ENCODE results near the gene GALNT17.

DNA sequence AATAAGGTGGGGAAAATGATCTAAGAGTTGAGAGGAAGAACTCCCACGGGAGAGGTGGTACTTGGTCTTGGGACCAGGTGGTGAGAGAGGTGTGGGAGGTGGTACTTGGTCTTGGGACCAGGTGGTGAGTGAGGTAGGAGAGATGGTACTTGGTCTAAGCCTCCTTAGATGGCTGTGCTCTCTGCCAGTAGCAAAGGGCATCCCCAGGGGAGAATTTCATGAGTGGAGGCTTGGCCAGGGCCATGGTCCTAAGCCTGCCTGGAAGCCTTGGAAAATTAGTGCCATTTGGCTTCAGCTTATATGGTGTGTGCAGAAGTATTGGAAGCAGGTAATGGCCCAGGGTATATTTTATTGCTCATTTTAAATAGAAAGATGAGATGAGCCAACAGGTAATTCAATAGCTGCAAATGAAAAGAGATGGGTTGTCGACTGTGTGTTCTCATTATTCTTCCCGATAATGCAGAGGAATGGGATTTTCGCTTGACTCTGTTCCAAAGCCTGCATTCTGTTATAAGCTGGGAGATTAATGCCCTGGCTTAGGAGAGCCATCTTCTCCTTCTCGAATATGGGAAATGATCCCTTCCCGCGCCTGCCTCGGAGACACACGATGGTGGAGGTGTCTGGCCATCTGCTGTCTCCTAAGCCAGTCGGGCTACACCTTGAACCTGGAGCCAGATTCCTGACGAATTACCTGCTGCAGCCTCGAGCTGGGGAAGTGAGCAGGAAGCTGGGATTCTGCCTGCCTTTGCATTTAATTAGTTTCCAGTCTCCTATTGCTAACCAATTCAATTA, 287.8 kb downstream of the GALNT17 start:
- TF ChIP-seq POLR2A (IDR thresholded peaks at IDR 0.05; ENCODE audit: low read depth, low read length): no peak
- TF ChIP-seq POLR2AphosphoS5 (IDR thresholded peaks at IDR 0.05; ENCODE audit: low read depth, low read length): no peak

All from GM12892 (cell line).